ENCODE measurements around the gene LDLRAD2. TPM values are rescaled to one million over a fixed set of nuclear protein-coding genes. Genes with fewer than 3 reads are reported as not detected.

Gene LDLRAD2
- total and polyA plus RNA-seq, 2 of the 8 experiments (the other 6 are each of a cell fraction or from before 2014, with no cell fraction given), result 0.48 to 0.74 TPM

DNA sequence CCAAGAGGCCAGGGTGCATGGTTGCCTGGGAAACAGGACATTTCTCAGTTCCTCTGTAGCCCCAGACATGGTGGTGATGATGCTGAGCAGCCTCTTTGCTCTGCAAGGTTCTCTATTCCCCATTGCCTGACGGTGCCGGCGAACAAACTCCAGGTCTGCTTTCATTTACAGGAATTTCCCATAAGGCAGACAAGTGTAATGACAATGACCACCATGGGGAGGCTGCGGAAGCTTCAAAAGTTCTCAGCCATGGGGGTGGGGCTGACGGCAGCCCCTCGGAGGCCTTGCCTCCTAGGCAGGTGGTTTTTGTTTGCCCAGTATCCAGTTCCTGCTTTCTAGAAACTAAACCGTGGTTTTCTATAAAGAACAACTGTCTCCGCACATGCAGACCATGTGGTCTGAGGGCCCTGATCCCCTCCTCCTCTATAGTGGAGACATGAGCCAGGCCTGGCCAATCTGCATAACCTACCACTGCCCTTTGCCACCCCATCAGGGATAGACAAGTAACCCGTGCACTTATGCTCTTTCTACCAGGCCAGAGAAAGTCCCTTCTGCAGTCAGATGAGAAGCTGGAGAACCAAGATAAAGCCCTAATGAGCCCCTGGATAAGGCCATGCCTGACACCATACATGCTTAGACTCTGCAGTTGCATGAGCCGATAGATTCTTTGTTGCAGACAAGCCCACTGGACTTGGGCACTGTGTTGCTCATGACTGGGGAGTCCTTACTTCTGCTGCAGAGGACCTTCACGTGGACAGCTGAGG lies 54.1 kb downstream of the LDLRAD2 start (continued):
- TF ChIP-seq, protein P1, sequence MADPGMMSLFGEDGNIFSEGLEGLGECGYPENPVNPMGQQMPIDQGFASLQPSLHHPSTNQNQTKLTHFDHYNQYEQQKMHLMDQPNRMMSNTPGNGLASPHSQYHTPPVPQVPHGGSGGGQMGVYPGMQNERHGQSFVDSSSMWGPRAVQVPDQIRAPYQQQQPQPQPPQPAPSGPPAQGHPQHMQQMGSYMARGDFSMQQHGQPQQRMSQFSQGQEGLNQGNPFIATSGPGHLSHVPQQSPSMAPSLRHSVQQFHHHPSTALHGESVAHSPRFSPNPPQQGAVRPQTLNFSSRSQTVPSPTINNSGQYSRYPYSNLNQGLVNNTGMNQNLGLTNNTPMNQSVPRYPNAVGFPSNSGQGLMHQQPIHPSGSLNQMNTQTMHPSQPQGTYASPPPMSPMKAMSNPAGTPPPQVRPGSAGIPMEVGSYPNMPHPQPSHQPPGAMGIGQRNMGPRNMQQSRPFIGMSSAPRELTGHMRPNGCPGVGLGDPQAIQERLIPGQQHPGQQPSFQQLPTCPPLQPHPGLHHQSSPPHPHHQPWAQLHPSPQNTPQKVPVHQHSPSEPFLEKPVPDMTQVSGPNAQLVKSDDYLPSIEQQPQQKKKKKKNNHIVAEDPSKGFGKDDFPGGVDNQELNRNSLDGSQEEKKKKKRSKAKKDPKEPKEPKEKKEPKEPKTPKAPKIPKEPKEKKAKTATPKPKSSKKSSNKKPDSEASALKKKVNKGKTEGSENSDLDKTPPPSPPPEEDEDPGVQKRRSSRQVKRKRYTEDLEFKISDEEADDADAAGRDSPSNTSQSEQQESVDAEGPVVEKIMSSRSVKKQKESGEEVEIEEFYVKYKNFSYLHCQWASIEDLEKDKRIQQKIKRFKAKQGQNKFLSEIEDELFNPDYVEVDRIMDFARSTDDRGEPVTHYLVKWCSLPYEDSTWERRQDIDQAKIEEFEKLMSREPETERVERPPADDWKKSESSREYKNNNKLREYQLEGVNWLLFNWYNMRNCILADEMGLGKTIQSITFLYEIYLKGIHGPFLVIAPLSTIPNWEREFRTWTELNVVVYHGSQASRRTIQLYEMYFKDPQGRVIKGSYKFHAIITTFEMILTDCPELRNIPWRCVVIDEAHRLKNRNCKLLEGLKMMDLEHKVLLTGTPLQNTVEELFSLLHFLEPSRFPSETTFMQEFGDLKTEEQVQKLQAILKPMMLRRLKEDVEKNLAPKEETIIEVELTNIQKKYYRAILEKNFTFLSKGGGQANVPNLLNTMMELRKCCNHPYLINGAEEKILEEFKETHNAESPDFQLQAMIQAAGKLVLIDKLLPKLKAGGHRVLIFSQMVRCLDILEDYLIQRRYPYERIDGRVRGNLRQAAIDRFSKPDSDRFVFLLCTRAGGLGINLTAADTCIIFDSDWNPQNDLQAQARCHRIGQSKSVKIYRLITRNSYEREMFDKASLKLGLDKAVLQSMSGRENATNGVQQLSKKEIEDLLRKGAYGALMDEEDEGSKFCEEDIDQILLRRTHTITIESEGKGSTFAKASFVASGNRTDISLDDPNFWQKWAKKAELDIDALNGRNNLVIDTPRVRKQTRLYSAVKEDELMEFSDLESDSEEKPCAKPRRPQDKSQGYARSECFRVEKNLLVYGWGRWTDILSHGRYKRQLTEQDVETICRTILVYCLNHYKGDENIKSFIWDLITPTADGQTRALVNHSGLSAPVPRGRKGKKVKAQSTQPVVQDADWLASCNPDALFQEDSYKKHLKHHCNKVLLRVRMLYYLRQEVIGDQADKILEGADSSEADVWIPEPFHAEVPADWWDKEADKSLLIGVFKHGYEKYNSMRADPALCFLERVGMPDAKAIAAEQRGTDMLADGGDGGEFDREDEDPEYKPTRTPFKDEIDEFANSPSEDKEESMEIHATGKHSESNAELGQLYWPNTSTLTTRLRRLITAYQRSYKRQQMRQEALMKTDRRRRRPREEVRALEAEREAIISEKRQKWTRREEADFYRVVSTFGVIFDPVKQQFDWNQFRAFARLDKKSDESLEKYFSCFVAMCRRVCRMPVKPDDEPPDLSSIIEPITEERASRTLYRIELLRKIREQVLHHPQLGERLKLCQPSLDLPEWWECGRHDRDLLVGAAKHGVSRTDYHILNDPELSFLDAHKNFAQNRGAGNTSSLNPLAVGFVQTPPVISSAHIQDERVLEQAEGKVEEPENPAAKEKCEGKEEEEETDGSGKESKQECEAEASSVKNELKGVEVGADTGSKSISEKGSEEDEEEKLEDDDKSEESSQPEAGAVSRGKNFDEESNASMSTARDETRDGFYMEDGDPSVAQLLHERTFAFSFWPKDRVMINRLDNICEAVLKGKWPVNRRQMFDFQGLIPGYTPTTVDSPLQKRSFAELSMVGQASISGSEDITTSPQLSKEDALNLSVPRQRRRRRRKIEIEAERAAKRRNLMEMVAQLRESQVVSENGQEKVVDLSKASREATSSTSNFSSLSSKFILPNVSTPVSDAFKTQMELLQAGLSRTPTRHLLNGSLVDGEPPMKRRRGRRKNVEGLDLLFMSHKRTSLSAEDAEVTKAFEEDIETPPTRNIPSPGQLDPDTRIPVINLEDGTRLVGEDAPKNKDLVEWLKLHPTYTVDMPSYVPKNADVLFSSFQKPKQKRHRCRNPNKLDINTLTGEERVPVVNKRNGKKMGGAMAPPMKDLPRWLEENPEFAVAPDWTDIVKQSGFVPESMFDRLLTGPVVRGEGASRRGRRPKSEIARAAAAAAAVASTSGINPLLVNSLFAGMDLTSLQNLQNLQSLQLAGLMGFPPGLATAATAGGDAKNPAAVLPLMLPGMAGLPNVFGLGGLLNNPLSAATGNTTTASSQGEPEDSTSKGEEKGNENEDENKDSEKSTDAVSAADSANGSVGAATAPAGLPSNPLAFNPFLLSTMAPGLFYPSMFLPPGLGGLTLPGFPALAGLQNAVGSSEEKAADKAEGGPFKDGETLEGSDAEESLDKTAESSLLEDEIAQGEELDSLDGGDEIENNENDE (IDR thresholded peaks at IDR 0.05; ENCODE audit: insufficient replicate concordance, low read length), result no peak
- TF ChIP-seq, protein P2, sequence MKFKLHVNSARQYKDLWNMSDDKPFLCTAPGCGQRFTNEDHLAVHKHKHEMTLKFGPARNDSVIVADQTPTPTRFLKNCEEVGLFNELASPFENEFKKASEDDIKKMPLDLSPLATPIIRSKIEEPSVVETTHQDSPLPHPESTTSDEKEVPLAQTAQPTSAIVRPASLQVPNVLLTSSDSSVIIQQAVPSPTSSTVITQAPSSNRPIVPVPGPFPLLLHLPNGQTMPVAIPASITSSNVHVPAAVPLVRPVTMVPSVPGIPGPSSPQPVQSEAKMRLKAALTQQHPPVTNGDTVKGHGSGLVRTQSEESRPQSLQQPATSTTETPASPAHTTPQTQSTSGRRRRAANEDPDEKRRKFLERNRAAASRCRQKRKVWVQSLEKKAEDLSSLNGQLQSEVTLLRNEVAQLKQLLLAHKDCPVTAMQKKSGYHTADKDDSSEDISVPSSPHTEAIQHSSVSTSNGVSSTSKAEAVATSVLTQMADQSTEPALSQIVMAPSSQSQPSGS (IDR thresholded peaks at IDR 0.05; ENCODE audit: low read length), result no peak
- TF ChIP-seq SIRT6 (IDR thresholded peaks at IDR 0.05; ENCODE audit: low read length) (no peak), RAD21 (IDR thresholded peaks at IDR 0.05 in 1 of 2, conservative IDR thresholded peaks at IDR 0.05 in 1 of 2; ENCODE audit: low read depth in 2 of 2, low read length in 2 of 2) (peak; percentile 33 to 47), NRF1 (IDR thresholded peaks at IDR 0.05; ENCODE audit: low read depth, low read length) (no peak), CHD2 (IDR thresholded peaks at IDR 0.05; ENCODE audit: low read length) (no peak)
- TF ChIP-seq, protein P3, sequence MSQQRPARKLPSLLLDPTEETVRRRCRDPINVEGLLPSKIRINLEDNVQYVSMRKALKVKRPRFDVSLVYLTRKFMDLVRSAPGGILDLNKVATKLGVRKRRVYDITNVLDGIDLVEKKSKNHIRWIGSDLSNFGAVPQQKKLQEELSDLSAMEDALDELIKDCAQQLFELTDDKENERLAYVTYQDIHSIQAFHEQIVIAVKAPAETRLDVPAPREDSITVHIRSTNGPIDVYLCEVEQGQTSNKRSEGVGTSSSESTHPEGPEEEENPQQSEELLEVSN (IDR thresholded peaks at IDR 0.05), result no peak

All from H1 (cell line).